Activated CD8-positive, alpha-beta memory T cell treated with anti-CD3 and anti-CD28 coated beads for 48 hours (primary cell): ENCODE data around the gene CX3CL1.
A peak's percentile ranks its signal among the peaks of the same experiment; 100 is the strongest.
"Not testable (repeated sequence)": the region's sequence is repeated elsewhere in the genome, so short reads cannot be mapped to it uniquely, and the experiment has no call there.

Experiments
- DNase-seq, 3 experiments: peaks; one replicate each; pipeline ENCODE4 v3.0.0-alpha.2; 2020; ENCODE audit warnings: low read depth in 2 of 3, low spot score in 2 of 3

CX3CL1 gene

DNA sequence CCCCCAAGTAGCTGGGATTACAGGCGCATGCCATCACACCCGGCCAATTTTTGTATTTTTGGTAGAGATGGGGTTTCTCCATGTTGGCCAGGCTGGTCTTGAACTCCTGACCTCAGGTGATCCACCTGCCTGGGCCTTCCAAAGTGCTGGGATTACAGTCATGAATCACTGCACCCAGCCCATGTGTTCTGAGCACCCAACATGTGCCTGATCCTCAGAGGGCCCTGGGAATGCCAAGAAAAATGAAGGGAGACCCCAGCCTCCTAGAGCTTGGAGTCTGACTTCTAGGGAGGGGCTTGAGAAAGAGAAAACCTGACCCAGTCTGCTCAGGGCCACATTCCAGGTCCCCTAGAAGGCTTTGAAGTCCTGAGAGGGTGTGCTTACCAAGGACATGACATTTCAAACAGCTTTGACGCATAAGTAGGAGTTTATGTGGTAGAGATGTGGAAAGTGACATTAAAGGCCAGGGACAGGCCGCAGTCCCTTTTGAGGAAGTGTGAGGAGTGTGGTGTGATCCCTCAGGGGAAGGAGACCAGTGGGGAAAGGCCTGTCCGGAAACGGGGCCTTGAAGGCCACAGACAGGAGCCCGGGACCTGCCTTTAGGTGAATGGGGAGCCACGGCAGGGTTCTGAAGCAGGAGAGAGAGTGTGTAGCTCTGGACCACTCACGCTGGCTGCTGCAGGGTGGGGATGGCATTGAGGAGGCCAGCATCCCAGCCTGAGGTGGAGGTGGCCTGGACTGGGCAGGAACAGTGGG is 14.8 kb upstream of the CX3CL1 start:
- DNase-seq = no peak

DNA sequence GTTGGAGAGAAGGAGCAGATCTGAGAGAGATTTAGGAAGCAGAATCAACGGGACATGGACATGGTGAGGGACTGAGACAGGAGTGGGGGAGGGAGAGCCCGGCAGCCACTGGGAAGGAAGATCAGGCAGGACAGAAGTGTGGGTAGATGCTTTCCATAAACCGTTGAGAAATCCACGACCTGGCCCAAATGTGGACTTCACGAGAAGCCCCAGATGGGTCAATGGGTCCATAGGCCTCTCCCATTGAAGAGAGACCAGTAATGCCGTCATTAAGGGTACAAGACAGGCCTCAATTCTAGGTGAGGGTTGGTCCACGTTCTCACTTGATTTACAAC is 14.2 kb upstream of the CX3CL1 start:
- no peak for DNase-seq

GRCh38 chr16:57358527-57359095 is 13.7 kb upstream of the CX3CL1 start, which contains the start of gene CCL22:
Gene CCL22 (plus strand): TSS chr16:57358783. CDS start chr16:57358817, 34 bp downstream.
- DNase-seq = no peak

GRCh38 chr16:57360321-57360935 is 11.9 kb upstream of the CX3CL1 start:
- no peak for DNase-seq

DNA sequence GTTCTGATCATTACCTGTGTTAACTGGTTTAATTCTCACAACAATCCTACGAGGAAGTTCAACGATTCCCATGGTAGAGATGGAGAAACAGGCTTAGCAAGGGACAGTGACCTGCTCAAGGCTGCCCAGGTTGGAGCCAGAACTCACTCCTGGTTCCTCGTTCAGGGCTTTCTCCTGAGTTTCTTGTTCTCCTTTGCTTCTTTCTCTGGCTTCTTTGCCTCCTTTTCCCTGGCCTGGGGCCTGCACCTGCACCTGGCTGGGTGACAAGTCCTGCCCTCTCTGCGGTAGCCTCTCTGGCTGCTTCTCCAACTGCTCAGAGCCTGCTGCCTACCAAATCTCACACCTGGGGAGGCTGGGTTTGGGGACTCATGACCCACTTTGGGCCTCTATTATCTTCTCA is 10.9 kb upstream of the CX3CL1 start:
- DNase-seq = no peak

DNA sequence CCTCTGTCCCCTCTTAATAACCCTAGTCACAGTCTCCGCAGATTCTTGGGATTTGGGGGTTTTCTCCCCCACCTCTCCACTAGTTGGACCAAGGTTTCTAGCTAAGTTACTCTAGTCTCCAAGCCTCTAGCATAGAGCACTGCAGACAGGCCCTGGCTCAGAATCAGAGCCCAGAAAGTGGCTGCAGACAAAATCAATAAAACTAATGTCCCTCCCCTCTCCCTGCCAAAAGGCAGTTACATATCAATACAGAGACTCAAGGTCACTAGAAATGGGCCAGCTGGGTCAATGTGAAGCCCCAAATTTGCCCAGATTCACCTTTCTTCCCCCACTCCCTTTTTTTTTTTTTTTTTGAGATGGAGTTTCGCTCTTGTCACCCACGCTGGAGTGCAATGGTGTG is 8.1 kb upstream of the CX3CL1 start:
- DNase-seq = no peak

- DNase-seq = no peak
Measured at GRCh38 chr16:57366544-57367040, 5.7 kb upstream of the CX3CL1 start.

GRCh38 chr16:57367116-57367752 is 5.1 kb upstream of the CX3CL1 start:
- no peak for DNase-seq

- DNase-seq = no peak
Measured at GRCh38 chr16:57371494-57372371, 557 bp upstream of the CX3CL1 start.

- DNase-seq = no peak
Measured at GRCh38 chr16:57373117-57373947, 1.0 kb downstream of the CX3CL1 start.

DNA sequence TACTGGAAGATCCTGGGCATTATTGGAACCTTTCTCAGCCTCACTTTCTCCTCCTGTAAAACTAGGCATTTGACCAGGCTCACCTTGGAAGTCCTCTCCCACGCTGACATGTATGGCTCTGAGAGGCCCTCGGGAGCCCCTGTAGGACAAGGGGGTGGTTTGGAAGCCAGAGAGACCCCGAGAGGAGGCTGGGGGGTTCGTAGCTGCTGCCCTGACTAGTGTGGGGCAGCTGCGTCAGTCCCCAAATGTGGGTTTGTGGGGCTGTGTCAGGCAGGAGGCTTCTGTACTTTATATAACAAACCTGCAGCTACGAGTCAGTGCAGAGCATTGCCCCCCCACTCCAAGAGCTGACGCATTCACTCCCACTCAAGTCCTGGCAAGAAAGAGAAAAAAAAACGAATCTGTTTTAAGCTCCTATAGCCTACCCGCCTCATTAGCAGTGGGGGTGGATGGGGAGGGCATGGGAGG is 1.8 kb downstream of the CX3CL1 start:
- no peak for DNase-seq

DNA sequence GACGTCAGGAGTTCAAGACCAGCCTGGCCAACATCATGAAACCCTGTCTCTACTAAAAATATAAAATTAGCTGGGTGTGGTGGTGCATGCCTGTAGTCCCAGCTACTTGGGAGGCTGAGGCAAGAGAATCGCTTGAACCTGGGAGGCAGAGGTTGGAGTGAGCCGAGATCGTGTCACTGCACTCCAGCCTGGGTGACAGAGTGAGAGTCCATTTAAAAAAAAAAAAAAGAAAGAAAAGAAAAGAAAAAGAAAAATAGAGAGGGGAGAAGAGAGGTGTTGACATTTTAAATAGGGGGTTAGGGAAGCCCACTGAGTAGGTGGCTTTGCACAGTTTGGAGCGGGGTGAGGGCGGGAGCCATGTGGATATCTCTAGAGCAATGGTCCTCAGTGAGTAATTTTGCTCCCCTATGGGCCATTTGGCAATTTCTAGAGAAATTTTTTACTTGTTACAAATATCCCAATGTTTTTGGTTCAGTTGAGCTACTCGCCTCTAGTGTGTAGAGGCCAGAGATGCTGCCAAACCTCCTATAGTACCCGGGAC is 2.7 kb downstream of the CX3CL1 start:
- not testable (repeated sequence) for DNase-seq

DNA sequence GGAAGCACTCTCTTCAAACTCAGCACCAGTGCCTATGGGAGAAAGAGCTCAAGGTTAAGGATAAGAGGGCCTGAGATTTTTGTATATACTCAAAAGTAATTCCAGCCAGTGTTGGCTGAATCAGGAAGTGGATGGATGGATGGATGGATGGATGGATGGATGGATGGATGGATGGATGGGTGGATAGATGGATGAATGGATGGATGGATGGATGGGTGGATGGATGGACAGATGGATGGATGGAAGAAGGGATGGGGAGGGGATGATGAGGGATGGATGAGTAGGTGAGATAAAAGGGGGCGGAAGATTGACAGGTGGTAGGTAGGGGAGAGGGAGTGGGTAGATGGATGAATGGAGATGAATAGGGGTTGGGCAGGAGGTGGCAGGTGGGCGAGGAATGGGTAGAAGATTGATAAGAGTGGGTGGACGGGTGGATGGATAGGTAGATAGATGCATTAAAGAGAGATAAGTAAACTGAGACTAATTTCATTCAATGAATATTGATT is 4.1 kb downstream of the CX3CL1 start:
- DNase-seq = no peak

DNA sequence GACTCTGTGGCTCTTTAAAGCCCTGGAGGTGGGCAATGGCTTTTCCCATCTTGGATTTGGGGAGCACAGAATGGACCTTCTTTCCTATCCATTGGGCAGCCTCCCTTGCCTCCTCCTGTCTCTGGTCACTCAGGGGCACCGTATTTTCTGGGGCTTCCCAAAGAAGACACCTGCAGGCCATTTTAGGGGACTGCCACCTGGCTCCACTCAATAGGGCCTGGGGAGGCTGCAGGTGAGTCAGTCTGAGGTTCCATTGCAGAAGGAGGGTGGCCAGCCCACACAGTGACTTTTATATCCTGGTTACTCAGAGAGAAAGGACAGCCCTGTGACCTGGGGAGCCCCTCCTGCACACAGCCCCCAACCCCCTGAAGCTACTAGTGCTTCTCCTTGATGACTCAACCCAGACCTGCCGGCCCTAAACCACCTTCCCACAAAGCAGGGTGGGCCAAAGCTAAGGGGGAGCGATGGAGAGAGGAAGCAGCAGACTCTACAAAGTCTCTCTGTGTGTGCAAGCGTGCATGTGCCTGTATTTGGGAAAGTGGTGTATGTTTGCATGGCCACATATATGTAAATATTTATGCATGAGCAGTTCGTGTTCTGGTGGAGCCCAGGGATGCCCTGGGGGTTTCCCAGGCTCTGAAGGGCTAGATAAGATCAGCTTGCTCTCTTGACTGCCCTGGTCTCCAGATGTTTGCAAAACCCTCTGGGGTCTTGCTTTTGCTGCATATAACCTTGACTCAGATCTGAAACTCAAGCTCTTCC is 5.0 kb downstream of the CX3CL1 start:
- DNase-seq = peak in 2 of 3 experiments; percentile 51 to 52

DNA sequence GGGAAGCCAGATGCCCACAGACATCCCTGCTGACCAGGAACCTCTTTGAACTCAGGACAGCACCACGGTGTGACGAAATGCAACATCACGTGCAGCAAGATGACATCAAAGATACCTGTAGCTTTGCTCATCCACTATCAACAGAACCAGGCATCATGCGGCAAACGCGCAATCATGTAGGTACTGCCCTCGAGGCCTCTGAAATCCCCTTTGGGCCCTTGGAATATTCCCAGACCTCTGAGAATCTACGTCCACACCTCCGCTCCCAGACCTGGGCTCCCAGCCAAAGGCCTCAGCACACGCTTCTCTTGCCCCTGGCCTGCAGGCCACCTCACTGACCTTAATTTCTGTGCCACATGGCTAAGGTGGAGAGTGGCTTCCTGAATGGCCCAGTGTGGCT is 7.3 kb downstream of the CX3CL1 start:
- DNase-seq = no peak

DNA sequence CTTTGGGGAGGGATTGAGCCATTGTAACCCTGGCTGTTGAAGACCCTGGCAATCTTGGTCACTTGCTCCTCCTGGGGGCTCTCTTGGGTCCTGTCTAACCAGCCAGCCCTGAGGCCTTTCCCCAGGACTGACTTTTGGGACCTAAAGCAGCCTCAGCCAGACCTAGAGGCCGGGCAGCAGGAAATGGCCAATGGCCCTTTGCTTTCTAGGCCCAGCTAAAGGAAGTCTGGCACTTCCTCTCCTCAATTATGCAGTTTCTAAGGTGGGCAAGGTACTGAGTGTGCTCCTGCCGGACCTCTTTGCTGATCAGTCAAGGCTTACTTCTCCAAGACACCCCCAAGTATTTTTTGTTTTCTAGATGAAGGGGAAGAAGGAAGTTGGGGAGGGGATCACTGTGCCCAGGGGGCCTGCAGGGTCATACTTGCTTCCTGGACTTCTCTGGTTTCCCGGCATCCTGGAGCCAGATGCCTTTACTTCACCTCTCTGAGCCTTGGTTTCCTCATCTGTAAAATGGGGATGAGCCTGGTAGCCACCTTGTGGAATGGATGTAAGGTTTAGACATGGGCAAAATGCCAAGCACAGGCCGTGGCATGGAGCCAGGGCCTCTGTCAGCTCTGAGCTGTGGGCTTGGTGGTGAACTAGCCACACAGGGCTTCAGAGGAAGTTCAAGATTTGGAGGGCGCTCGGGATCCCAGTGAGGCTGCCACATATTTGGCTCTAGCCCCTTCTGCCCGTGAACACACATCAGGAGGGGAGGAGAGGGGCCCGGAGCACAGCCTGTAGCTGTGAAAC is 8.6 kb downstream of the CX3CL1 start:
- DNase-seq = no peak

GRCh38 chr16:57381791-57382534 is 9.7 kb downstream of the CX3CL1 start:
- no peak for DNase-seq
